Measurements from ENCODE around the gene MAPK12.

MAPK12 gene

DNA sequence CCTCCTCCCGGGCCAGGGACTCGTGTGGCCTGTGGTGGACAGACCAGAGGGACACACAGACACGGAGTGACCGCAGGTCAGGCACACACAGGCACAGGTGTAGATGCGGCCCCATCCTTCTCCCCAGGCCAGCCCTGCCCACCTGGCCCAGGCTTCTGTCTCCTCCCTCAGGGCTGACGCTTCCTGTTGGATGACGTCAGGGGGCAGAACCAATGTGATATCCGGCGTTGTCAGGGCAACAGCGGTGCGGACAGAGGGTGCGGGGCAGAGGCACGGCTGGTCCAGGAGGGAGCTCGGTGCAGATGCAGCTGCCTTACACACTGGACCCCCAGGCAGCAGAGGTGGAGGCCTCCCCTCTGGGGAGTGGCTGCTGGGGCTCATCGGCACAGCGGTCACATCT, 13.7 kb downstream of the MAPK12 start:
- peak; percentile 75 for DNase-seq (ENCODE audit: low spot score)
- no peak for TF ChIP-seq CTCF (IDR thresholded peaks at IDR 0.05; ENCODE audit: extremely low read depth, missing control alignments)

DNA sequence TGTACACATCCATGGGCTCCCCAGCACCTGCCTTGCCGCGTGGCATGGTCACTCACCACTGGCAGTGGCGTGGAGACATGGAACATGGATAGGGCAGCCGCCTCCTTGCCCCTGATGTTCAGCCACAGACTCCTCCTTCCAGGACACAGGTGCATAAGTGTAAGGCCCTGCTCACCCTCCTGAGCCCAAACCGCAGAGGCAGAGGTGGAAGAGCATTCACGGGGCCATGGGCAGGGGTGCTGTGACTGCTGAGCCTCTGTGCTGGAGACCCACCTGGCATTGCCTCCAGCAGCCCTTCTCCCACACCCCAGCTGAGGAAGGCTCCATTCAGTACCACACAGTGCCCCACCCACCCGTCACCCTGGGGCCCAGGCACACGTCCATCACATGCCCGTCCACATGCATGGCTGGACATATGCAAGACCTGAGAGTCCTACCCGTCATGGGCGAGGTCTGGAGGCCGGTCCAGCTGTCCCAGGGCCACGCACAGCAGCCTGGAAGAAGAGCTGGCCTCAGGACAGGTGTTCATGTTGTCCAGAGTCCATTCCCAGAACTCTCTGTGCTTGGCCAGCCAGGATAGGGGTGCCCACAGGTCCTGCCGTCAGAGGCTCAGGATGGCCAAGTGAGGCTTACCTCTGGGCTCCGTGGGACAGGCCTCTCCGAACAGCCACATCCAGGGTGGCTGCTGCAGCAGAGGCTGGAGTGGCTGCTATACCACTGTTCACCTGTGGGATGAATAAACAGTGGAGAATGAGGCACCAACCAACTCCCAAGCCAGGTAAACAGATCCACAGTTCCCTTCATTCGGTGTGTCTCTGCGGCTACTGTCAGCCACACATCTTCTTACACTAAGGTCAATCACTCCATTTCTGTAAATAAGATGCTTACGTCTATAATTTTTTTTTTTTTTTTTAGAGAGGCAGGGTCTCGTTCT, 15.0 kb downstream of the MAPK12 start:
- no peak for TF ChIP-seq CTCF (IDR thresholded peaks at IDR 0.05; ENCODE audit: extremely low read depth, missing control alignments)
- no peak for DNase-seq (ENCODE audit: low spot score)

DNA sequence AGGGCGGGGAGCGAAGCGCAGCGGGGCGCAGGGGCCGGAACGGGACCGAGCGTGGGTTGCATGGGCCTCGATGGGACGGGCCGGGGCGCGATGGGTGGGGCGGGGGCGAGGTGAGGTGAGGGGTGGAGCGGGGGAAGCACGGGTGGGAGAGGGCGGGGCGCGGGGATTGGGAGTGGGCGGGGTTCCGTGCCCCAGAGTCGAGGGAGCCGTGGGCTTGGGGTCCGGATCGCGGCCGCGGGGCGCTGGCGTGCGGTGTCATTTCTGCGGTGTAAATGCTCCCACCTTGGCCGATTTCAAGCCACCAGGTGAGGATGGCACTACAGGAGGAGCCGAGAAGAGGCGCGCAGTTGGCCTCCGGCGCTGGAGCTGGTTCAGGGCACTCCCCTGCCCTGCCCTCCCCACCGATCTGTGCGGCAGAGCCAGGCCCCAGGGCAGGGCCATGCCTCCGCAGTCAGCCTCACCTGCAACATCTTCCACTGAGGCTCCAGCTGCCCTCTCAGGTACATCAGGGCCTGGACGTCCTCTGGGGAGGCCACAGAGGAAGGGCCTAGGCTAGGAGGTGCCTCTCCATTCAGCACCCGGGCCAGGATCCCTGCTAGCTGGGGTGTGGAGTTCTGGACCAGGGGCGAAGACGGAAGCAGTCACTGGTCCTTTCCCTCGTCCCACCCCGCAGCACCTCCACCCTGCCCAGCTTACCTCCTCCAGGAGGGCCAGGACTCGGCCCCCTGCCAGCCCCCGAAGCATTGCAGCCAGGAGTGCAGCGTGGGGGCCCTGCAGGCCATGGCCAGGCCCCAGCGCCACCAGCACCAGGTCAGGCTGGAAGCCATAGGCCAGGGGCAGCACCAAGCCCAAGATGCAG, 16.0 kb downstream of the MAPK12 start:
- TF ChIP-seq CTCF (IDR thresholded peaks at IDR 0.05; ENCODE audit: extremely low read depth, missing control alignments) = no peak

DNA sequence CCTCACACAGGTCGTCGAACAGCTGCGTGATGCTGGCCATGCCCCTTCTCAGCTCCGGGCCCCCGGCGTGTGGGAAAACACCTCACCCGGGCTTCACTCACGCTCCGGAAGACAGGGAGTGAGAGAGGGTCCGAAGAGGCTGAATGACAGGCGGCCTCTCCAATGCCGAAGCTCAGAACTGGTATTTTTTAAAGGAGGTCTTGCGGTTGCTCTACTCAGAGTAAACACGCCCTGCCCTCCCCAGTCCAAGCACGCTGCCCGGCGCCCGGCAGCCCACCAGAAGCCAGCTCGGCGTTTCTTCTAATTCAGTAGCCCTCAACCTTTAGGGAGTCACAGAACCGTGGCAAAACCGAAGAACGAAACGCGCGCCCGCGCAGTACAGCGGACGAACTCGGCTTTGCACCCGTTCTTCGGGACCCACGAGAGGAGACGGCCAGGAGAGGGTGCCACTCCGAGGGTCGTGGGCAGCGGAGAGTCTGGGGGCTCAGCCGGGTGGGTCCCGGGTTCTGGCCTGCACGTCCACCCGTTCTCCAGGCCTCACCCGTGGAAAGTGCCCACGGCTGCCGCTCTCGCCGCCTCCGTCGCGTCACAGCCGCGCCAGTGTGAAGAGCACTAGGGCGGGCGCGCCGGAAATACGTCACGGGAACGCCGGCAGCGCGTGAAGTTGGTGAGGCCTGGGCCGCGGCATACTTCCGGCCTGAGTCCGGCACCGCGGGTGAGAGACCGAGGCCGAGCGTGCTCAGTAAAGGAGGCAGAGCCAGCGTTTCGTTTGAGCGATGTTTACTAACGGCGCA, 16.9 kb downstream of the MAPK12 start, which contains the start of gene TUBGCP6:
TSS of gene TUBGCP6 (minus strand) at position 604 of the 794 bp plus-strand sequence. CDS start at position 40, 564 bp downstream.
- peak; percentile 95 for DNase-seq (ENCODE audit: low spot score)
- TF ChIP-seq CTCF (IDR thresholded peaks at IDR 0.05; ENCODE audit: extremely low read depth, missing control alignments) = no peak

More for the DNA sequence above, 16.0 kb downstream of the MAPK12 start:
- no peak for DNase-seq (ENCODE audit: low spot score)

DNA sequence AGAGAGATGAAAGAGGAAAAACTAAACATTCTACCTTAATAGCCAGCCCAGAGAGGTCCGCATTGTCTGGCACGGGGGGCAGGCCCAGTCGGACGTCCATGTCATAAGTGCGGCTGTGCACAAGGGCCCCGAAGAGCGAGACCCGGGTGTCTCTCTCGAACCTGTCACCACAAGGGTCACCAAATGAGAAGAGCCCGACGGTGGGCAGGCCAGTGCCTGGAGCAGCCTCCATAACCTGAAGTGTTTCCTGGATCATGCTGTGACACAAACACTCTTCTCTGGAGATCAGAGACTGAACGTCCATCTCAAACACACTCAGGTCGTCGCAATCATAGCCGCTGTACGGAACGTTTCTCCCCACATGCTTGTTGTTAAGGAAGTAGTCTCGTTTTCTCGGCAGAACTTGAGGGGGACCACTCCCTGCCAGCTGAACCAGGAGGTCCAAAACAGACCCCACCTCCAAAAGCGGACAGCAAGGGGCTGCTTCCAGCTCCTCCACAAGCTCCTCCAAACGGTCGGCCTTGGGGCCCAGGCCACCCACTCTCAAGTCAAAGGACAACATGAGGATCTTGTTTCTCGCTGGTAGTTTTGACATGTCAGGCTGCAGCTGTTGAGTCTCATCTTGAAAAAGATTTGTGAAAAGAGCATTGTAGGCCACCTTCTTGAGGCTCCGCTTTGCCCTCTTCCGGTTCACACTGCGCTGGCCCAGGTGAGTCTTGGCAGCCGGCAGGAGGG, 17.6 kb downstream of the MAPK12 start:
- TF ChIP-seq CTCF (IDR thresholded peaks at IDR 0.05; ENCODE audit: extremely low read depth, missing control alignments) = no peak
- no peak for DNase-seq (ENCODE audit: low spot score)

DNA sequence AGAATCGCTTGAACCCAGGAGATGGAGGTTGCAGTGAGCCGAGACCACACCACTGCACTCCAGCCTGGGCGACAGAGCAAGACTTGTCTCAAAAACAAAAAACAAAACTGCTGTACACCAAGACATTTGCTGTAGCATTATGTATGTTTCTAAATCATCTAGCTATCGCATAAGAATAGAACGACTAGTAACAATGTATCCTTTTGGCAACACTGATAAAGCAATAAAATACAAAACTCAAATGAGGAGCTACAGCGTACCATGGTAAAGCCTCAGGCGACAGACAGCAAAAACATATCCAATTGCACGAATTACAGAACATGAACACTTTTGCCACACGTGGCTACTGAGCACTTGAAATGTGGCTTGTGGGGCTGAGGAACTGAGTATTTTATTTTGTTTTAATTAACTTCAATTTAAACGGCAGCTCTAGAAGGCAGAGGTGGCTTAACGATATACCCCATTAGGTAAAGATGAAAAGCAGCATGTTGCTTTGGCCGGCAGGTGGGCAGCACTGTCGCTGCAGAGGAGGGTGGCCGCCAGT, 19.0 kb downstream of the MAPK12 start:
- DNase-seq (ENCODE audit: low spot score) = no peak
- TF ChIP-seq CTCF (IDR thresholded peaks at IDR 0.05; ENCODE audit: extremely low read depth, missing control alignments) = no peak

Data from GM20000 (cell line).